Measurements from ENCODE around the gene ZYG11B.
"Not testable (repeated sequence)": the region's sequence is repeated elsewhere in the genome, so short reads cannot be mapped to it uniquely, and the experiment has no call there.

The ZYG11B gene

GRCh38 chr1:52726265-52727113, at the start of gene ZYG11B:
ZYG11B (plus strand) TSS chr1:52726453; CDS start chr1:52726654, 201 bp downstream.
- peak; percentile 23 for DNase-seq

GRCh38 chr1:52677076-52677806, 49.0 kb upstream of the ZYG11B start:
- no peak for DNase-seq

DNA sequence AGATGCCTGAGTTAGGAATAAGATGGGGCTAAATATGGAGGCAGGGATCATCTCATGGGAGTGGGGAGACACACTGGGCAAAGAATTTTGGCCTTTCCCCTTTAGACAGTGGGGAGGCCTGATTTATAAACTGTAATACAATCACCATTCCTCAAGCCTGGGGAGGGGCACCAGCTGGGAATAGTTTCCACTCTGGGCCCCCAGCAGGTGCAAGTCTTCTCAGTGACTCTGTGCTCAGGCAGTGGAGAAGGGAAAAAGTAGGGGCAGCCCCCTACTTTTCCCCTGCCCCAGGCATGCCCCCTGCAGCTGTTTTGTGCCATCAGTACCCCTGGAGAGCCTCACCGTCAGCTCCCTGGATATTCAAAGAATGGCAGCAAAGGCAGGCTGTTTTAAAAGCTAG, 47.2 kb upstream of the ZYG11B start:
- no peak for DNase-seq

DNA sequence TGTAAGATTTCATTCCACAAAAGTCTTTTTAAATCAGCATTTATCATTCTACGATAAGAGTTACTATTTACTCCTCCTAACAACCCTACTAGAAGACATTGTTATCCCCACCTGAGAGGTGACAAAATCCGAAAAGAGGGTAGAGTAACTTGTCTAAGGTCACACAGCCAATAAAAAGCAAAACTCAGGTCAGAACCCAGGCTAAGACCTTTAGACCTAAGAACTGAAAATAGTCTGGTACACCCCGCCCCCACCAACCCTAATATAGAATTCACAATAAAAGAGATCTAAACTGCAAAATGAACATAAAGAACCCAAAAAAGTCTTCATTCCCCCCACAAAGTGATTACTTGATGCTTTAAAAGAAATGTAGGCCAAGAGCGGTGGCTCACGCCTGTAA, 46.8 kb upstream of the ZYG11B start:
- no peak for DNase-seq

DNA sequence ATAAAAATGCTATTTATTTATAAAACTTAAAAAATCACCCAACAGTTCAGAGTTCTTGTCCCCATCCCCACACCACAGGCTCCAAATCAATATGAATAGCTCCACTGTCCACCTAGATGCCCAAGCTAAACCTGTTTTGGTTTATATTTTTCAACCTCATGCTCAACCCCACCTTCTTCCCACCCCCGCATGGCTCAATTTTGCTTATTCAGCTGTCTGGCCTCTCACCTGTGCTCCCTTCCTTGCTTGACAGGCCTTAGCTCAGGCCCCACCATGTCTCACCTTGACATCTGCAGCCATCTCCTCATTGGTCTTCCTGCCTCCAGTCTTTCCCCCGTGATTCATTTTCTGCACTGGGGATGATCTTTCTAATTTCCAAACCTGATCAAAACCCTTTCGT, 45.9 kb upstream of the ZYG11B start:
- DNase-seq = no peak

DNA sequence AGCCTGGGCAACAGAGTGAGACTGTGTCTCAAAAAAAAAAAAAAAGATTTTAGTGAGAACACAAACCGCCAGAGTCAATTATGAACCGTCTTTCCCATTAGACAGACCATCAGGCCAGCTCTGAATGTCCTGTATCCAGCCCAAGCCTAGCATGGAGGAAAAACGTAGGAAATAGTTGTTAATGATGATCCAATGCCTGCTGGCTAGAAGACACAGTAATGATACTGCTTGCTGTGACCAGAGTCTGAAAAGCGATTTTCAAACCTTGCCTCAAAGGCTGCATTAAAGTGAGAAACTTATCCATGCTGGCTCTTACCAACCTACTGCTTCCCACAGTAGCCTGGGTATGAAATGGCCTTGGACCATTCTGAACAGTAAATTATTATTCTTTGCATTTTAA, 45.1 kb upstream of the ZYG11B start:
- DNase-seq = no peak

DNA sequence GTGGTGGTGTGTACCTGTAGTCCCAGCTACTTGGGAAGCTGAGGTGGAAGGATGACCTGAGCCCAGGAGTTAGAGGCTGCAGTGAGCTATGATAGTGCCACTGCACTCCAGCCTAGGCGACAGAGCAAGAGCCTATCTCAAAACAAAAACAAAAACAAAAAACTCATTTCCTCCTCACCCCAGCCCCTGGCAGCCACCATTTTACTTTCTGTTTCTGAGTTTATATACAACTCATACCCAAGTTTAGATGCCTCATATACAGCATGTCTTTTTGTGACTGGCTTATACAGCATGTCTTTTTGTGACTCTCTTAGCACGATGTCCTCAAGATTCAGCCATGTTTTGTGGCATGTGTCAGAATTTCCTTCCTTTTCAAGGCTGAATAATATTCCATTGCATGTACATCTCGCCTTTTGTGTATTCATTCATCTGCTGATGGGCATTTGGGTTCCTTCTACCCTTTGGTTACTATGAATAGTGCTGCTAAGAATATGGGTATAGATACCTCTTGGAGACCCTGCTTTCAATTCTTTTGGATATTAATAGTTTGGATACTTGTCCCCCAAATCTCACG, 42.8 kb upstream of the ZYG11B start:
- no peak for DNase-seq

GRCh38 chr1:52684545-52684944, 41.7 kb upstream of the ZYG11B start:
- no peak for DNase-seq

DNA sequence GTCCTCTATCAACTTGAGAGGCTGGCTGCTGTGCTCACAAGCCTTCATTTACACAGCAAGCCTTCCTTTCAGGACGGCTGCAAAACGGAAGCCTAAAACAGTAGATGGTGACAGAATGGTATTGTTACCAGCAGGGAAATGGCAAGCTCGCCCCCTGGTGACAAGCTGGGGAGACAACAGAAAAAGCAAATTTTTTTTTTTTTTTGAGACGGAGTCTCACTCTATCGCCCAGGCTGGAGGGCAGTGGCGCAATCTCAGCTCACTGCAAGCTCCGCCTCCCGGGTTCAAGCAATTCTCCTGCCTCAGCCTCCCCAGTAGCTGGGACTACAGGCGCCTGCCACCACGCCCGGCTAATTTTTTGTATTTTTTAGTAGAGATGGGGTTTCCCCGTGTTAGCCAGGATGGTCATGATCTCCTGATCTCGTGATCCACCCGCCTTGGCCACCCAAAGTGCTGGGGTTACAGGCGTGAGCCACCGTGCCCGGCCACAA, 39.9 kb upstream of the ZYG11B start:
- DNase-seq = not testable (repeated sequence)

DNA sequence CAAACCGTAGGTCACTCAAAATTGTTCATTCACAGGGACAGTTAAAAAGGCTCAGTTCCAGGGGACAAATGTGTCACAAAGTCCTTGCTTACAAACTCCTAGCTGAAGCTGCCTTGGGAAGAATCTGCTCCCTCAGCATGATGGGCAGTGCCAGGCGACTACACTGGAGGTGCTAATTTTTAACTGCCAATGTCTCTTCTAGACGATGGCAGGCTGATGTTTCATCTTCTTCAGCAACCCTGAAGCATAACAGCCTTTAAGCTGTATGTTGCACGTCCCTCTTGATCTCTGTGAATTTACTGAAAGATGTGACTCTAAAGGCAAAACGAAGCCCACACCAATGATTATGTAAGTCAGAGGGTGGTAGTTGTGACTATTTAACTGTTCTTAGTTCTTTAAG, 39.4 kb upstream of the ZYG11B start:
- no peak for DNase-seq

DNA sequence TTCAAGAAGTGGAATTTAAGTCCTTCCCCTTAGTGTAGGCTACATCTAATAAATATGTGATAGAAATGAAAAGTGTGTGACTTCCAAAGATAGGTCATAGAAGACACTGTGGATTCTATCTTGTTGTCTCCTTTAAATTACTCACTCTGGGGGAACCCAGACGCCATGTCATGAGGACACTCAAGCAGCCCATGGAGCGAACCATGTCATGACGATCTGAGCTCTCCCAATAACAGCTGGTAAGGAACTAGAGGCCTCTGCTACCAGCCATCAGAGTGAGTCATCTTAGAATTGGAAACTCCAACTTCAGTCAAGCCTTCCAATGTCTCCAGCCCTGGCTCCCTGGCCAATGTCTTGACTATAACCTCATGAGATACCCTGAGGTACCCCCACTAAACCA, 34.4 kb upstream of the ZYG11B start:
- DNase-seq = no peak

DNA sequence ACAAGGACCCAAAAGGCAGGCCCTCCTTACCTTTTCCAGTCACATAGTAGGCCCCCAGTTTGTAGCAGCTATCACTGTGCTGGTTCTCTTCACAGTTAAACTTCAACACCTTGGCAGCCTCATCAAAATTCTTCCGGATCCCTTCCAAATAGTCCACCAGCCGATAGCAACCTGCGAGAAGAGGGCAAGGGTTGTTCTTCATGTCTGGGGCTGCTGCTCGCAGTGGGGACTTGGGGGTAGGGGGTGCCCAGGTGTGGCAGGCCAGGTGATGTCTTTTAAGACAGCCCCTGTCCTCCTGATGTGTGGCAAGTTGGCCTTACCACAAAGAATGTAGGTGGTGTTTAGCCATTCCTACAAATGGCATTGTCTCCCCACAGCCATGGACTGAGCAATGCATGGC, 33.6 kb upstream of the ZYG11B start:
- no peak for DNase-seq

- not testable (repeated sequence) for DNase-seq
Observed at GRCh38 chr1:52693351-52693750, 32.9 kb upstream of the ZYG11B start.

- no peak for DNase-seq
Observed at GRCh38 chr1:52693843-52694242, 32.4 kb upstream of the ZYG11B start.

- DNase-seq = no peak
Observed at GRCh38 chr1:52695627-52696026, 30.6 kb upstream of the ZYG11B start.

GRCh38 chr1:52697795-52698674, 28.2 kb upstream of the ZYG11B start, which contains the start of gene COA7:
COA7 (minus strand) TSS chr1:52698347; CDS start chr1:52698326, 21 bp downstream.
- no peak for DNase-seq

GRCh38 chr1:52702886-52703787, 23.1 kb upstream of the ZYG11B start:
- DNase-seq = peak; percentile 39

DNA sequence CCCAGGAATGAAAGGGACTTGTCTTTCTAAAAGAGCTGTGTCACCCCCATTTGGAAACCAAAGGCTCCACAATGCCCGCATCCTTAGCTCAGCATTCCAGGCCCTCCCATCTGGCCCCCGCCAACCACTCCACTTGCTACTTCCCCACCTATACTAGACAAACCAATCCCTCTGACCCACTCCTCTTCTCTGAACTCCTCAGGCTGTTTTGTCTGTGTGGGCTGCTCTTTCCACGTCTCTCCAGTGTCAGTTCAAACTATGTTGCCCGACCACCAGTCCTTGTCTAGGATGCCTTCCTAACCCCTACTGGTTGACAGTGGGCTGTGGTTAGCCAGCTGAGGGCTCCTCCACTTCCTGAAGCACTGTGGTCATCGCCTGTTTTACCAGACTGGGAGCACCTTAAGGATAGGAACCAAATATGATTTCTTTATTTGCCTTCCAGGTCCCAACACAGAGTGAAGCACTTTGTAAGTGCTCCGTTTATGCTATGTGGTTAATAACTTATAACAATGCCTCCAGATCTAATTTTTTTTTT, 20.1 kb upstream of the ZYG11B start:
- DNase-seq = no peak

DNA sequence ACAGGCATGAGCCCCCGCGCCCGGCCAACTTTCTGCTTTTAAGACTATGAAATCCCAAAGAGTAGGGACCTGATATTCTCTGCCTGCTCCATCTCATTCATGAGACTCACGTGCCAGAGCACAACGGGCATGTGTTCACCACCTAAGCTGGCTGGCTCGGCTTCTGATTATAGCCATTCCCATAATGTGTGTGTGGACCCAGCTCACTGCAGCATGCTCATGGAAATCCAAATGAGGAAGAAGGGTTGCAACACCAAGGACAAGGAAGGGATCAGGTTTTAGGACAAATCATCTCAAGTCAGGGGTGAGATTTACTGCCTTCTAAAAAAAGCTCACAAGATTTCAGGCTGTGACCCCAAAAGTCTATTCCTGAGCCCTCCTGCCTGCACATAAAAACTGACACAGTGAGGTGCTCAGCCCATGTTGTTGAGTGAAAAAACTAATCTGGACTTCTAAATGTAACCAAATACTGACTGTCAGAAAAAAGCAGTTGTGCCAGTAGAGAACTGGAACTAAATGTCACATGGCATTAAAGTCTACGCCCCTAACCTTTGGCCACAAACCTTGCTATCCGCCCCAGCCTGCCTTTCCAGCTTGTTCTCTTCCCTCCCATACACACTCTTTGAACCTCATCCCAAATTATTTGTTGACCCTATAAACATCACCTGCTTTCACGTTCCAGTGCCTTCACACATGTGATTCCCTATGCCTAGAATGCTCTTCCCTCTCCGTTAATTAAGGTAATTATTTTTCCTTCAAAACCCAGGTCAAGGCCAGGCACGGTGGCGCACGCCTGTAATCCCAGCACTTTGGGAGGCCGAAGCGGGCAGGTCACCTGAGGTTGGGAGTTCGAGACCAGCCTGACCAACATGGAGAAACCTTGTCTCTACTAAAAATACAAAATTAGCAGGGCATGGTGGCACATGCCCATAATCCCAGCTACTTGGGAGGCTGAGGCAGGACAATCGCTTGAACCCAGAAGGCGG, 19.0 kb upstream of the ZYG11B start:
- DNase-seq = no peak
